ENCODE data around the gene TBC1D10A. TPM values are rescaled to one million over a fixed set of nuclear protein-coding genes. Genes with fewer than 3 reads are reported as not detected.

Gene TBC1D10A
- total RNA-seq, 4 donors from 2014 or later: 27.9 to 72.2 (median 45.7) TPM

DNA sequence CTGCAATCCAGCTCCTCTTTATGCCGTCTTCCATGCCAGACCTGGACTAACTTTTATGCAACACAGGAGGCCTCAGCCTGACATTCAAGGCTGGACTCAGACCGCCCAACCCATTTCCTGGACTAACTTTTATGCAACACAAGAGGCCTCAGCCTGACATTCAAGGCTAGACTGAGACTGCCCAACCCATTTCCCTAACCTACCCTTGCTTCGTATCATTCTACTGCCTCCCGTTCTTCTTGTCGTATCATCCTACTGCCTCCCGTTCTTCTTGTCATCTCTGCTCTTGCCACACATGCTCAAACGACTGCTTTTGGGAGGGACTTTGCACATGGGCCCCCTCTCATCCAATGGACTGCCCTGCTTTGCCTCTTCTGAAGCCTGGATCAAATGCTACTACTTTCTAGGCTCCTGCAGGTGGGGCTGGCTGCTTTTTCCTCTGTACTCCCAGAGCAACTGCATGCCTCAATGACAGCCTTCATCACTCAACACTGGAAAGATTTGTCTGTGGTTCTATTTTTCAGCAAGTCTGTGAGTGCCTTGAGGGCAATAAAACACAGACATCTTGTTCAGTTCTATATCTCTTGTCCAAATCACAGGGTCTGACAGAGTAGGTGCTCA is 7.8 kb downstream of the TBC1D10A start:
- intact Hi-C loops (cut with DNase I; ENCODE audit: low total_unique reads): no loop called here
- Histone ChIP-seq H3K27me3 (no peaks in the 10 kb centered on the region), H3K36me3 (no peaks in the 10 kb centered on the region), H3K4me1 (peaks cover 10 to 81% (median 29%) of the 10 kb centered on the region in 4 donors), H3K27ac (no peak overlapping the region), H3K9me3 (no peaks in the 10 kb centered on the region), H3K4me3 (no peak overlapping the region)
- WGBS, 2 donors (ENCODE audit: low coverage in 1 of 2): 76 to 87% methylated on average over 6 to 7 of the region's 7 CpGs
- no peak for DNase-seq
- TF ChIP-seq POLR2A (IDR thresholded peaks at IDR 0.05): no peak
- no peak for TF ChIP-seq POLR2AphosphoS5 (IDR thresholded peaks at IDR 0.05)
- no peak for TF ChIP-seq EP300 (IDR thresholded peaks at IDR 0.05; ENCODE audit: low read depth)
- TF ChIP-seq, protein P1, sequence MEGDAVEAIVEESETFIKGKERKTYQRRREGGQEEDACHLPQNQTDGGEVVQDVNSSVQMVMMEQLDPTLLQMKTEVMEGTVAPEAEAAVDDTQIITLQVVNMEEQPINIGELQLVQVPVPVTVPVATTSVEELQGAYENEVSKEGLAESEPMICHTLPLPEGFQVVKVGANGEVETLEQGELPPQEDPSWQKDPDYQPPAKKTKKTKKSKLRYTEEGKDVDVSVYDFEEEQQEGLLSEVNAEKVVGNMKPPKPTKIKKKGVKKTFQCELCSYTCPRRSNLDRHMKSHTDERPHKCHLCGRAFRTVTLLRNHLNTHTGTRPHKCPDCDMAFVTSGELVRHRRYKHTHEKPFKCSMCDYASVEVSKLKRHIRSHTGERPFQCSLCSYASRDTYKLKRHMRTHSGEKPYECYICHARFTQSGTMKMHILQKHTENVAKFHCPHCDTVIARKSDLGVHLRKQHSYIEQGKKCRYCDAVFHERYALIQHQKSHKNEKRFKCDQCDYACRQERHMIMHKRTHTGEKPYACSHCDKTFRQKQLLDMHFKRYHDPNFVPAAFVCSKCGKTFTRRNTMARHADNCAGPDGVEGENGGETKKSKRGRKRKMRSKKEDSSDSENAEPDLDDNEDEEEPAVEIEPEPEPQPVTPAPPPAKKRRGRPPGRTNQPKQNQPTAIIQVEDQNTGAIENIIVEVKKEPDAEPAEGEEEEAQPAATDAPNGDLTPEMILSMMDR (IDR thresholded peaks at IDR 0.05): no peak
- in situ Hi-C loops (cut with MboI; ENCODE audit: low pct_ligation_motif_present in 1 of 4, low pct_unique_long_range_greater_than_20kb in 1 of 4, low sequenced_read_pairs in 3 of 4): no loop called here

DNA sequence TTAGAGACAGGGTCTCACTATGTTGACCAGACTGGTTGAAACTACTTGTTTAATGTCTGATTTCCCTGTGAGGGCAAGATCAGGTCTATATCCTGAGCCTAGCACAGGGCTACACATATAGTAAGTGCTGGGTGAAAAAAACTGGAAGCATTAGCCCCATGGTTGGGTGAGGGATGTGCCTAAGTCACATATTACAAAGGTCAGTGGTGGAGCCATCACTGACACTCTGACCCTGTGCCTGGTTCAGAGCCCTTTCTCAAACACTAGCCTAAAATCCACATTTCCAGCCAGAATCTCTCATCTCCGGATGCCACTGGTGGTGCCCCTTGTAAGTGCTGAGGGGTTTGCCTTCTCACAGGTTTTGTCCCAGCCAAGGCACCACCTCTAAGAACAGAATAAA is 9.0 kb downstream of the TBC1D10A start:
- no peaks in the 10 kb centered on the region for H3K36me3 ChIP-seq
- DNase-seq: no peak
- peak overlapping the region in 1 of 4 donors; percentile 3 for H3K27ac ChIP-seq
- WGBS, 2 donors (ENCODE audit: low coverage in 1 of 2): 93% methylated on average over 1 of the region's 1 CpG; no CpG with 5 or more reads in 1 of the 2 donors
- no peaks in the 10 kb centered on the region for H3K27me3 ChIP-seq
- peaks cover 14 to 83% (median 32%) of the 10 kb centered on the region in 4 donors for H3K4me1 ChIP-seq
- no peak overlapping the region for H3K4me3 ChIP-seq
- TF ChIP-seq, protein P1 (IDR thresholded peaks at IDR 0.05): no peak
- TF ChIP-seq POLR2AphosphoS5 (IDR thresholded peaks at IDR 0.05) (no peak), EP300 (IDR thresholded peaks at IDR 0.05; ENCODE audit: low read depth) (no peak), POLR2A (IDR thresholded peaks at IDR 0.05) (no peak)
- H3K9me3 ChIP-seq: no peaks in the 10 kb centered on the region
- intact Hi-C loops (cut with DNase I; ENCODE audit: low total_unique reads): no loop called here
- in situ Hi-C loops (cut with MboI; ENCODE audit: low pct_ligation_motif_present in 1 of 4, low pct_unique_long_range_greater_than_20kb in 1 of 4, low sequenced_read_pairs in 3 of 4): no loop called here

DNA sequence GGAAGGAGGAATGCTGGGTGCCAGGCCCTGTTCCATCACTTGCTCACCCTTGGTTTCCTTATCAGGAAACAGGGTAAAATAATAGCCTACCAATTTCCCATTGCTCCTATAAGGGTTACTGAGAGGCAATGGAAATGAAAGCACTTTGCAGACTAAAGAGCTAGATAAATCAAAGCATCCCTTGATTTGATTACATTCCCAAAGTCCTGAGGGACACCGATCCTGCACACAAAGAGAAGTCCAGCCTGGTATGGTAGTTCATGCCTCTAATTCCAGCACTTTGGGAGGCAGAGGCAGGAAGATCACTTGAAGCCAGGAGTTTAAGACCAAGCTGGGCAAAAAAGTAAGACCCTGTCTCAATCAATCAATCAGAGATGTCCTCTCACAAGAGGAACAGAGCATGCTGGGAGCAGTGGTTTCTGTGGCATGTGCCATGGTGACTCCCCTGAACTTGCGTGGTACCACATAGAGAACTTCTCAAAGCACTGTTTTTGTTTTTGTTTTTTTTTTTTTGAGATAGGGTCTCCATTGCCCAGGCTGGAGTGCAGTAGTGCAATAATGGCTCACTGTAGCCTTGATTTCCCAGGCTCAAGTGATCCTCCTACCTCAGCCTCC is 10.7 kb downstream of the TBC1D10A start:
- TF ChIP-seq POLR2A (IDR thresholded peaks at IDR 0.05): no peak
- TF ChIP-seq EP300 (IDR thresholded peaks at IDR 0.05; ENCODE audit: low read depth): no peak
- TF ChIP-seq, protein P1 (IDR thresholded peaks at IDR 0.05): no peak
- no peak for TF ChIP-seq POLR2AphosphoS5 (IDR thresholded peaks at IDR 0.05)
- Histone ChIP-seq H3K27me3 (no peaks in the 10 kb centered on the region), H3K27ac (peak overlapping the region in 1 of 4 donors; percentile 42), H3K36me3 (no peaks in the 10 kb centered on the region), H3K4me3 (no peak overlapping the region), H3K9me3 (no peaks in the 10 kb centered on the region), H3K4me1 (peaks cover 31 to 88% (median 47%) of the 10 kb centered on the region in 4 donors)
- intact Hi-C loops (cut with DNase I; ENCODE audit: low total_unique reads): no loop called here
- WGBS, 2 donors (ENCODE audit: low coverage in 1 of 2): 84 to 100% methylated on average over 1 to 2 of the region's 2 CpGs
- in situ Hi-C loops (cut with MboI; ENCODE audit: low pct_ligation_motif_present in 1 of 4, low pct_unique_long_range_greater_than_20kb in 1 of 4, low sequenced_read_pairs in 3 of 4): no loop called here
- no peak for DNase-seq

DNA sequence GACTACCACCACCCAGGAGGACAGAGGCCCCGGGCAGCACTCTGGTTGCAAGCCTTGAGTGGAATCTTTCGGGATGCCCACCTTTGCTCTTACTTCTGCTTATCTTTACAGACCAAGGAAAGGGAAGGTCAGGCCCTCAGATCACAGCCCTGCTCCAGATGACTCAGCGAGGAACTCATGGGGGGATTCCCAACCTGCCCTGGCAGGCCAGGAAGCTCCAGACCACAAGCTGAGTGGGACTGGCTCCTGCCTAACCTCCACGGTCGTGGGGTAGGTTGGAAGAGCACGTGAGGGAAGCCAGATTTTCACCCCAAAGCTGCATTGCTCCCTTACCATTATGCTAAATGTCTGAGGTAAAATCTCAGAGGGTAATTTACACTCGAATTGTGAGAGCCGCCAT is 11.8 kb downstream of the TBC1D10A start:
- H3K36me3 ChIP-seq: no peaks in the 10 kb centered on the region
- H3K4me1 ChIP-seq: peaks cover 43 to 92% (median 58%) of the 10 kb centered on the region in 4 donors

More for the DNA sequence above, 11.8 kb downstream of the TBC1D10A start:
- Histone ChIP-seq H3K4me3 (no peak overlapping the region), H3K27me3 (no peaks in the 10 kb centered on the region), H3K27ac (peak overlapping the region in 1 of 4 donors; percentile 53), H3K9me3 (no peaks in the 10 kb centered on the region)
- in situ Hi-C loops (cut with MboI; ENCODE audit: low pct_ligation_motif_present in 1 of 4, low pct_unique_long_range_greater_than_20kb in 1 of 4, low sequenced_read_pairs in 3 of 4): no loop called here
- intact Hi-C loops (cut with DNase I; ENCODE audit: low total_unique reads): no loop called here
- TF ChIP-seq POLR2AphosphoS5 (IDR thresholded peaks at IDR 0.05) (no peak), EP300 (IDR thresholded peaks at IDR 0.05; ENCODE audit: low read depth) (no peak), POLR2A (IDR thresholded peaks at IDR 0.05) (no peak)
- TF ChIP-seq, protein P1 (IDR thresholded peaks at IDR 0.05): no peak
- no peak for DNase-seq
- 65 to 87% methylated on average over 4 to 8 of the region's 8 CpGs for WGBS, 2 donors (ENCODE audit: low coverage in 1 of 2)
